ENCODE results near the gene IPO7. TPM values are rescaled to one million over a fixed set of nuclear protein-coding genes. Genes with fewer than 3 reads are reported as not detected.
"Not testable (repeated sequence)": the region's sequence is repeated elsewhere in the genome, so short reads cannot be mapped to it uniquely, and the experiment has no call there.

IPO7 gene
- total RNA-seq, 1 experiment from 2014 or later, result 196 TPM

- H3K27me3 Mint-ChIP-seq (ENCODE audit: insufficient read depth, unreplicated experiment), result no peaks in the 10 kb centered on the region
- BruUV-seq (replicated peaks), result no TSS peak
- Histone ChIP-seq H3K36me3 (ENCODE audit: control insufficient read depth, insufficient read depth, low read length) (no peaks in the 10 kb centered on the region), H3K4me1 (no peaks in the 10 kb centered on the region; the same call in 1 of the 2 replicates), H3K4me3 (ENCODE audit: low read depth, low read length) (no peak overlapping the region), H3K9me3 (no peaks in the 10 kb centered on the region; the same call in 1 of the 2 replicates), H3K27me3 (replicated peaks; ENCODE audit: control insufficient read depth, insufficient read depth, low read length) (no peaks in the 10 kb centered on the region)
- CTCF ChIA-PET, result no interaction called here
- no peak for DNase-seq
- peaks cover 18% of the 10 kb centered on the region for H3K4me1 Mint-ChIP-seq (ENCODE audit: low read depth, unreplicated experiment)
- no peaks in the 10 kb centered on the region for H3K9me3 Mint-ChIP-seq (ENCODE audit: unreplicated experiment)
- POLR2A ChIA-PET, result no interaction called here
- no peak overlapping the region for H3K27ac Mint-ChIP-seq (ENCODE audit: unreplicated experiment)
- no peak overlapping the region for H3K4me3 Mint-ChIP-seq (ENCODE audit: unreplicated experiment)
- TF ChIP-seq CTCF (IDR thresholded peaks at IDR 0.05; ENCODE audit: insufficient read depth in 1 of 2, low read depth in 1 of 2, low read length in 1 of 2, severe bottlenecking in 1 of 2, unreplicated experiment in 1 of 2), result no peak
- H3K36me3 Mint-ChIP-seq (ENCODE audit: insufficient read depth, unreplicated experiment), result no peaks in the 10 kb centered on the region
- intact Hi-C loops (cut with micrococcal nuclease; ENCODE audit: unreplicated experiment), result no loop called here
Observed at GRCh38 chr11:9347100-9347499, 37.4 kb upstream of the IPO7 start.

- POLR2A ChIA-PET, result interaction anchor here (0.6 kb wide), 1 partner anchor 83 kb away, joined by 9 read pairs; the partner anchor contains the start of gene DENND5A
- DNase-seq; H3K27ac Mint-ChIP-seq (ENCODE audit: unreplicated experiment); H3K9me3 Mint-ChIP-seq (ENCODE audit: unreplicated experiment); H3K36me3 Mint-ChIP-seq (ENCODE audit: insufficient read depth, unreplicated experiment); H3K9me3 ChIP-seq; H3K27me3 ChIP-seq (replicated peaks; ENCODE audit: control insufficient read depth, insufficient read depth, low read length); H3K27me3 Mint-ChIP-seq (ENCODE audit: insufficient read depth, unreplicated experiment); H3K4me3 ChIP-seq (ENCODE audit: low read depth, low read length); intact Hi-C loops (cut with micrococcal nuclease; ENCODE audit: unreplicated experiment); H3K36me3 ChIP-seq (ENCODE audit: control insufficient read depth, insufficient read depth, low read length); H3K4me1 ChIP-seq; CTCF ChIA-PET; H3K4me3 Mint-ChIP-seq (ENCODE audit: unreplicated experiment); BruUV-seq (replicated peaks): not testable (repeated sequence)
- H3K4me1 Mint-ChIP-seq (ENCODE audit: low read depth, unreplicated experiment), result peaks cover 18% of the 10 kb centered on the region
Observed at GRCh38 chr11:9347779-9348178, 36.7 kb upstream of the IPO7 start.

GRCh38 chr11:9351321-9351881, 33.1 kb upstream of the IPO7 start:
- Mint-ChIP-seq H3K4me1 (ENCODE audit: low read depth, unreplicated experiment) (peaks cover 6% of the 10 kb centered on the region), H3K27ac (ENCODE audit: unreplicated experiment) (peak overlapping the region; percentile 3), H3K4me3 (ENCODE audit: unreplicated experiment) (no peak overlapping the region), H3K27me3 (ENCODE audit: insufficient read depth, unreplicated experiment) (no peaks in the 10 kb centered on the region), H3K36me3 (ENCODE audit: insufficient read depth, unreplicated experiment) (no peaks in the 10 kb centered on the region), H3K9me3 (ENCODE audit: unreplicated experiment) (no peaks in the 10 kb centered on the region)
- no TSS peak for BruUV-seq (replicated peaks)
- H3K4me1 ChIP-seq, result no peaks in the 10 kb centered on the region; the same call in 1 of the 2 replicates
- CTCF ChIA-PET, result no interaction called here
- H3K4me3 ChIP-seq (ENCODE audit: low read depth, low read length), result no peak overlapping the region
- intact Hi-C loops (cut with micrococcal nuclease; ENCODE audit: unreplicated experiment), result no loop called here
- no peaks in the 10 kb centered on the region for H3K36me3 ChIP-seq (ENCODE audit: control insufficient read depth, insufficient read depth, low read length)
- no peak for DNase-seq
- no peaks in the 10 kb centered on the region for H3K27me3 ChIP-seq (replicated peaks; ENCODE audit: control insufficient read depth, insufficient read depth, low read length)
- POLR2A ChIA-PET, result no interaction called here
- TF ChIP-seq CTCF (IDR thresholded peaks at IDR 0.05; ENCODE audit: insufficient read depth in 1 of 2, low read depth in 1 of 2, low read length in 1 of 2, severe bottlenecking in 1 of 2, unreplicated experiment in 1 of 2), result no peak
- H3K9me3 ChIP-seq, result no peaks in the 10 kb centered on the region; the same call in 1 of the 2 replicates
